SHP77 (cell line): ENCODE measurements around the gene MUTYH.
A peak's percentile ranks its signal among the peaks of the same experiment; 100 is the strongest.
"Not testable (repeated sequence)": the region's sequence is repeated elsewhere in the genome, so short reads cannot be mapped to it uniquely, and the experiment has no call there.

Source experiments
- DNase-seq, 2 experiments: peaks; one replicate each; lab custom pipeline; 2025; lab: John Stamatoyannopoulos, UW

The MUTYH gene

DNA sequence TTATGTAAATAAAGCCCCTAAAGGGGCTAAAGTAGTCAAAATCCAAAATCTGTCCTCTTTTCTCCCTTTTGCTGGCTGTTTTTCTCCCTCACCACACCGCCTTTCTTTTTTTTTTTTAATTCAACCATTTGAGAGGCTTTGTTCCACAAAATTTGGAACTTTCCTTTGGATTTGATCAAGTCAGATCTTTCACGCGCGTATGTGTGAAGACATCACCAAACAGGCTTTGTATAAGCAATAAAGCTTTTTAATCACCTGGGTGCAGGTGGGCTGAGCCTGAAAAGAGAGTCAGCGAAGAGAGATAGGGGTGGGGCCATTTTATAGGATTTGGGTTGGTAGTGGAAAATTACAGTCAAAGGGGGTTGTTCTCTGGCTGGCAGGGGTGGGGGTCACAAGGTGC is 18.8 kb downstream of the MUTYH start:
- no peak for DNase-seq

DNA sequence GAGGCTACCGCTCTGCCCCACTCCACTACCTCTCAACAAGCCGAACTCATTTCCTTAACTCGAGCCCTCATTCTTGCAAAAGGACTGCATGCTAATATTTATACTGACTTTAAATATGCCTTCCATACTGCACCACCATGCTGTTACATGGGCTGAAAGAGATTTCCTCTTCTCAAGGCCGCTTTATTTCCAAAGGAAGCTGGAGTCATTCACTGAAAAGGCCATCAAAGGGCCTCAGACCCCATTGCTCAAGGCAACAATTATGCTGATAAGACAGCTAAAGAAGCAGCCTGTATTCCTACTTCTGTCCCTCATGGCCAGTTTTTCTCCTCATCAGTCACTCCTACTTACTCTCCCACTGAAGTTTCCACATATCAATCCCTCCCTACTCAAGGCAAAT is 20.5 kb downstream of the MUTYH start:
- no peak for DNase-seq

DNA sequence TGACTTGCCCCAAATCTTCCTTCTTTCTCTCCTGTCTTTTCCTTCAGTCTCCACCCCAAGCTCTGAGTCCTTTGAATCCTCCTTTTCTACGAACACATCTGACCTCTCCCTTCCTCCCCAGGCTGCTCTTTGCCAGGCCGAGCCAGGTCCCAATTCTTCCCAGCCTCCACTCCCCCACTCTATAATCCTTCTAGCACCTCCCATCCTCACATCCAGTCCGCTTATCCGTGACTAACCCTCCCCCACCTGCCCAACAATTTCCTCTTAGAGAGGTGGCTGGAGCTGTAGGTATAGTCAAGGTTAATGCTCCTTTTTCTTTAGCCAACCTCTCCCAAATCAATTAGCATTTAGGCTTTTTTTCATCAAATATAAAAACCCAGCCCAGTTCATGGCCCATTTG is 23.1 kb downstream of the MUTYH start:
- no peak for DNase-seq

DNA sequence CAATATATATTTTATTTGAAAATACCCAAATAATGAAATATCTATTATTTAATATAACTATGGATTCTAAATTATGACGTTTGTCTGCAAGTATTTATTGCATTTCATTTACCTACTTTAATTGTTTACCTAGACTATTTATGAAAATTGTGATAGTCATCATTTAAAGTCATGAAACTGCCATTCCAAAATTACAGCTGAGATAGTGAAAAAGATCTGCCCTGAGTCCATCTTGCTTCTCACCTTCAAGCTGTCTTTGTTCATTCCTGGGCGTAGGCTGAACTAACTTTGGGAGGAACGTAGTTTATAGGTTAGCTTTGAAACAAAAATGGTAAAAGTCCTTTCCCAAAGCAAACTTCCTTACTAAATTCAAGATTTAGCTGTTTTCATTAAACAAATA is 26.0 kb downstream of the MUTYH start:
- DNase-seq = no peak

DNA sequence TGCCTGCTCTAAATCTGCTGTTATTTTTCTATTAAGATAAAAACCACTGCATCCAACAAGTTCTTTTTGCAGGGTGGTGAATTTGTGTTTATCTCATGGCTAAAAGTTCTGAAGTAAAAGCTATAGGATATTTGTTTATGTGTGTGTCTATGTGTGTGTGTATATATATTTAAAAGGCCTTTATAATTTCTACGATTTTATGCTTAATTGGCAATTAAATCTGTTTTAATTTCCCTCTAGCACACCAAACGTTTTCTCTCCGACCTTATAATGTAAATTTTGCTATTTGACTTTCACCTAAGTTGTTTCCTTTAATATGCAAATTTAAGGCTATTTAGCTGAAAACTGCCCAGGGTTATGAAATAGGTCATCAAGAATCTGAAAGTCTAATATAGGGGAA is 33.3 kb downstream of the MUTYH start:
- no peak for DNase-seq

DNA sequence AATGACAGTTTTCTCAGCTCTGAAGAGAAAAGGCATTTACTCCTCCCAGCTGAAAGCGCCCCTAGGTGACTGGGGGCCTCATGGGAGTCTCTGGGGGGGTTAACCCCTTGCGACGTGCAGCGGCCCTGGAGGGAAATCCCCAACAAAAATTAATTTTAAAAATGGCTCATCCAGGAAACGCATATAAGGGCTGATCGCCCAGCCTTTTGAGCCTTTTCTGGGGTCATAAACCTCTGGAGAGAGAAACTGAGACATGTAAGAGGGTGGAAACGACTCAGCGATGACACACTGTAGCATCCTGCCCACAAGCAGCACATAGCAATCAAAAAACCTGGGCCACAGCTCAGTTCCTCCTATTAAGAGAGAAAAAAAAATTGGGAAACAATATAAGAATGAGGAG is 33.9 kb downstream of the MUTYH start:
- DNase-seq = no peak

DNA sequence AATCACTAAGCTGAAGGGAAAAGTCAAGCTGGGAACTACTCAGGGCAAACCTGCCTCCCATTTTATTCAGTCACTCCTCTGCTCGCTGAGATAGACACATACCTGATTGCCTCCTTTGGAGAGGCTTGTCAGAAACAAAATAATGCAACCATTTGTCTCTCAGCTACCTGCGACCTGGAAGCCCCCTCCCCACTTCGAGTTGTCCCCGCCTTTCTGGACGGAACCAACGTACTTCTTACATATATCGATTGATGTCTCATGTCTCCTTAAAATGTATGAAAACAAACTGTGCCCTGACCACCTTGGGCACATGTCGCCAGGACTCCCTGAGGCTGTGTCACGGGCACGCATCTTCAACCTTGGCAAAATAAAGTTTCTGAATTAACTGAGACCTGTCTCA is 35.0 kb downstream of the MUTYH start:
- no peak for DNase-seq

DNA sequence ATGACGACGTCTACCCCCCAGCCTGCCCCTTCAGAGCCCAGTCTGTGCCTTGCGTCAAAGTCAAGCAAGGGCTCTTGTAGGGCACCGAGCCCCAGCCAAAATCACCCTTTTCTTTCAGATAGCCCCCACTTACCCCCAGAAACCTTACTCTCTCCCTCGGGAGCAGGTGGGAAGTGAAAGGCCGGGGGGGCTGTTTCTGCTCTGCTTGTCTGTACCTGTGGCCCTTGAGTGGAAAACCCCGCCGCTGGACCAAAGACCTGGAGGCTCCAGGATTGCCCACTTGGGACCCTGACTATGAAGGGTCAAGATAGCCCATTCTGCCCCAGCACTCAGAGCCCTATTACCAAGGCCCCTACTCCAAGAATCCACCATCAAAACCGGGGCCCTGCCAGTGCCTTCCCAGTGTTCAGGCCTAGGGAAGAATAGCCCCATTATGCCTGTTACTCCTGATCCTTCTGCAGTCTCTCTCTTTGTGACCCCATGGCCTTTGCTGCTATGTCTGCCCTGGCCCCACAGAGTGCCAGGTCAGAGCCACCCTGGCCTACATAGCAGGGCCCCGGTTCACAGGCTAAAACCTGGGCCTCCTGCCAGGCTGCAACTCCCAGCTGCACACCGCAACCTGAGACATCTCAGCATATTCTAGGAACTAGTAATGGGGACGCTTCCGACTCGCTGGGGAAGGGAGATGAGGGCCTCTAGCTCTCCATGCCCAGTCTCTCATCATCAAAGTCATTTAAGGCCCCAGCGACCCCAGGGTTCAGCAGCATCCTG is 35.7 kb downstream of the MUTYH start:
- DNase-seq = peak in 1 of 2 experiments; percentile 28

DNA sequence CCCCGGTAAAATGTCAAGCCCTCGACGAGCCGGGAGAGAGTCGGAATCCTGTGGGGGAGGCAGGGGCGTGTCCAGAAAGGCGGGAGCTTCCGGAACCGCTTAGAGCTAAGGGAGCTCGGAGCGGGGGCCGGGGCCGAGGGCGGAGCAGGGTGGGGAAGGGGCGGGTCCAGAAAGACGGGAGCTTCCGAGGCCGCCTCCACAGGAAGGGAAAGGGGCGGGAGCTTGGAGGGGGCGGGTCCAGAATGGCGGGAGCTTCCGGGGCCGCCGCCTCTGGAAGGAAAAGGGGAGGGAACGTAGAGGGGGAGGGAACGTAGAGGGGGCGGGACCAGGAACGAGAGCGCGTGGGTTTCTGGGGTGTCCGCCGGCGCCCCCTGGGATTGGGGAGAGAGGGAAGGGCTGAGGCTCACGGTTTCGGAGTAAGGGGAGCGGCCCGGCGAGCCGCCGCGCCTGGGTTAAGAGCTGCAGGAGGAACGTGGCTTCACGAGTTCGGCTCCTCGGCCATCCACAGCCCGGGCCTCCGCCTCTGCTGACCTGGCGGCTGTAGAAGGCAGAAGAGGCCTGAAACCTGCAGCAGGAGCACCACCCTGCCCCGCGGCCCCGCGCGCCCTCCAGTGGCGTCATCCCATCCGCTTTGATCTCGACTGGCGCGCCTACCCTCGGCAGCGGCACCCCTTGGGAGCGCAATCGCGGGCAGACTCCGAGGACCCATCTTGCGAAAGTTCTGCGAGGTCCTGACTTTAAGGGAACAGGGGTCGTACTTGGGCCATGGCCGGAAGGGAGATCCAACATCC is 36.5 kb downstream of the MUTYH start:
- peak; percentile 93 to 94 for DNase-seq

DNA sequence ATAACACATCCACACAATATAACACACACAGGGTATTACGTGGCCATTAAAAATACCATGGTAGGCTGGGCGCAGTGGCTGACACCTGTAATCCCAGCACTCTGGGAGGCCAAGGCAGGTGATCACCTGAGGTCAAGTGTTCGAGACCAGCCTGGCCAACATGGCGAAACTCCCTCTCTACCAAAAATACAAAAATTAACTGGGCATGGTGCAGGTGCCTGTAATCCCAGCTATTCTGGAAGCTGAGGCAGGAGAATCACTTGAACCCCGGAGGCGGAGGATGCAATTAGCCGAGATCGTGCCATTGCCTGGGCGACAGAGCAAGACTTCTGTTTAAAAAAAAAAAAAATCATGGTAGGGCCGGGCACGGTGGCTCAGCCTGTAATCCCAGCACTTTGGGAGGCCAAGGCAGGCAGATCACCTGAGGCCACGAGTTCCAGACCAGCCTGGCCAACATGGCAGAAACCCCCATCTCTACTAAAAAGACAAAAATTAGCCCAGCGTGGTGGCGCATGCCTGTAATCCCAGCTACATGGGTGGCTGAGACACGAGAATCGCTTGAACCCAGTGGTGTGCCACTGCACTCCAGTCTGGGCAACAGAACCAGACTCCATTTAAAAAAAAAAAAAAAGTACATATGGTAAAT is 37.6 kb downstream of the MUTYH start:
- DNase-seq = no peak

DNA sequence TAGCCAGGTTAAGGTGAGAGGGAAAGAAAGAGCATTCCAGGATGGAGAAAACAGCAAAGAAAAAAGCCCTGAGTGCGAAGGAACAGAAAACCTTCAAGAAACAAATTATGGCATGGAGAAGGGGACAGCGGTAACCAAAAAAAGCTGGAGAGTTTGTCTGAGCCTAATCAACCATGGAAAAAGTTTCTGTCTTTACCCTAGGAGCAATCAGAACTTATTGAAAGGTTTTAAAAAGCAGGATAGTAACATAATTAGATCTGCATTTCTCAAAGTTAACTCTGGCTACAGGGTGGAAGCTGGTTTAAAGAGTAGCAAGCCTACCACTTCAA is 39.6 kb downstream of the MUTYH start:
- DNase-seq = no peak

DNA sequence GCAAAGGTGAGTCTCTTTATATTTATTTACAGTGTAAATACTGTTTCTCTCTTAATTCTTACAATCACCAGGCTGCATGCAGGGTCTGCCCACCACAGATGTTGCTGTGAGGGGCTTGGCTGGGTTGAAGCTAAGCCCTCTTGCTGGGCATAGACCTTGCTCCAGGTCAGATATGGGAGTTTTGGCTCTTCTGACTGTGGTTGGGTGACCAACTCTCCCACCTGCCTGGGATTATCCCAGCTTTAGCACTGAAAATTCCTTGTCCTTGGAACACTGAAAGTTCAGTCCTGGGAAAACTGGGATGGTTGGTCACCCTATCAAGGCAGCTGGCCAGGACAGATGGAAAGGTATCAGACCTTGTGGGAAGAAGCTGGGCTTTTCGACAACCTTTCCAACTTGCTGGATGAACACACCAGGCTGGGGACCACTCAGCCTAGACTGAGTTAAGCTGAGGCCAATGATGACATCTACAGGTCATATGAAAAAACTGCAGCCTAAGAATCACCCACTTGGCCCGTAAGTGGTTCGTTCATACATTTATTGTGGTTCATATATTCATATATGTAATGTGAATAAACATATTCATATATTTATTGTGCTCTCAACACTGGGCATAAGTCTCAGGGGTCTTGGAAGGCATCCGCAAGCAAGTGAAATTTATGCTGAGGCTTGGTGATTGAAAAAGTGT is 40.1 kb downstream of the MUTYH start:
- peak; percentile 59 to 80 for DNase-seq

DNA sequence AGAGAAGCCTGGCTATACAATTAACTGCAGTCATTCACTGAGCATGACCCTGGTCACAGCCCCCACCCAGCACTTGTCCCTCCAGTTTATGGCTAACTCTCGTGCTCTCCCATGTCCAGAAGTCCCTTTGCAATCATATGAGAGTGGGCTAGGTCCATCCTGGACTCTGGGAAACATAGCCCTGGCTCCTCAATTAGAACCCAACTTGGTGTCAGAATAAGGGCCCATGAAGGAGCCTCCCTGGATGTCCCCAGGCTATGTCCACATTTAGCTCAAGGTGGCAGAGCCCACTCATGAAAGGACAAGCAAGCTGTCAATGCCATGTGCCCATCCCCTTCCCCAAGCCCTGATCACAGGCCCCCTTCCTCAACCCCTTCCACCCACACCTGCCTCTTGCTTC is 40.9 kb downstream of the MUTYH start:
- no peak for DNase-seq

DNA sequence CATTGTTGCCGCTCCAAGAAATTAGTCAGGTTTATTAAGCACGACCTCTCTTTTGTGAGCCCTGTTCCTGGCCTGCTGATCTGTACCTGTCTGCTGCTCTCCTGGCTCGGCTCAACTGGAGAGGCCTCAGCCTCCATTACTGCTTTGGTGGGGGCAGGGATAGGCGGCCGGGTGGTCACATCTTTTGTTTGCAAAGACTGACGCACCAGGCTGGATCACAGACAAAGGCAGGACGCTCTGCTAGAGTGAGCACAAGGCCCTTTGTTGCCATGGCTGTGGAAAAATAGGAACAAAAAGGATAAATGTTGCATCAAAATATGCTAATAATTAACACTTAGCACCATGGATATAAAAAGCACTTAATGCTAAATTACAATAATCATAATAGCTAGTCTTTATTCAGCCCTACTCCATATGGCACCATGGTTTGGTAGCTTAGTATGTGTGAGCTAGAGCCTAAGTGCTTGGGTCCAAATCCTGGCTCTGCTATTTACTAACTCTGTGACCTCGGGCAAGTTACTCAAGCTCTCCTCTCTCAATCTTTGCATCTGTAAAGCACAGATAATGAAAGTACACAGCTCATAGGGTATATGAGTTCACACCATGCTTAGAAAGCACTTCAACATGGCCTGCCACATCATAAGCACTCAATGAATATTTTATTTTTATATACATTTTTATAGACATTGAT is 42.4 kb downstream of the MUTYH start:
- DNase-seq = no peak

DNA sequence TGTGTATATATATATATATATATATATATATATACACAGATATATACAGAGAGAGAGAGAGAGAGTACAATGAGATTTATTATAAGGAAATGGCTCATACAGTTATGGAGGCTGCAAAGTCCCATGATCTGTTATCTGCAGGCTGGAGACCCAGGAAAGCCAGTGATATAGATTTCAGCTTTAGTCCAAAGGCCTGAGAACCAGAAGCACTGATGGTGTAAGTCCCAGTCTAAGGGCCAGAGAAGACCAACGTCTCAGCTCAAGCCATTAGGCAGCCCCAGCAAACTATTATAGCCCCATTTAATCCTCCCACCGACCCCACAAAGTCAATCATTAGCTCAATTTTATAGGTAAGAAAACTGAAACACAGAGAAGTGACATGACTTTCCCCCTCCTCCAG is 48.5 kb downstream of the MUTYH start:
- no peak for DNase-seq

DNA sequence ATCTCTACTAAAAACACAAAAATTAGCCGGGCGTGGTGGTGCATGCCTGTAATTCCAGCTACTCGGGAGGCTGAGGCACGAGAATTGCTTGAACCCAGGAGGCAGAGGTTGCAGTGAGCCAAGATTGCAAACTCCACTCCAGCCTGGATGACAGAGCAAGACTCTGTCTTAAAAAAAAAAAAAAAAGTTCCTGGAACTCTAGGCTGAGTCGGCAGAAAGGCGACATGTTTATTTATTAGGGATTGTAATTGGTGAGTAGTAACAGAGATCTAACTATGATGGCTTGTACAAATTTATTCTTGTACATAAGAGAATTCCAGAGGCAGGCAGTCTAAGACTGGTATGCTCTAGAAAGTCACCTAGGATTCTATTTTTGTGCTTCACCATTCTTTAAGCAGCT is 49.2 kb downstream of the MUTYH start:
- not testable (repeated sequence) for DNase-seq

DNA sequence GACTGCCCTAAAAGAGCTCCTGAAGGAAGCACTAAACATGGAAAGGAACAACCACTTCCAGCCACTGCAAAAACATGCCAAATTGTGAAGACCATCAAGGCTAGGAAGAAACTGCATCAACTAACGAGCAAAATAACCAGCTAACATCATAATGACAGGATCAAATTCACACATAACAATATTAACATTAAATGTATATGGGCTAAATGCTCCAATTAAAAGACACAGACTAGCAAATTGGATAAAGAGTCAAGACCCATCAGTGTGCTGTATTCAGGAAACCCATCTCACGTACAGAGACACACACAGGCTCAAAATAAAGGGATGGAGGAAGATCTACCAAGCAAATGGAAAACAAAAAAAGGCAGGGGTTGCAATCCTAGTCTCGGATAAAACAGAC is 53.7 kb downstream of the MUTYH start:
- not testable (repeated sequence) for DNase-seq

DNA sequence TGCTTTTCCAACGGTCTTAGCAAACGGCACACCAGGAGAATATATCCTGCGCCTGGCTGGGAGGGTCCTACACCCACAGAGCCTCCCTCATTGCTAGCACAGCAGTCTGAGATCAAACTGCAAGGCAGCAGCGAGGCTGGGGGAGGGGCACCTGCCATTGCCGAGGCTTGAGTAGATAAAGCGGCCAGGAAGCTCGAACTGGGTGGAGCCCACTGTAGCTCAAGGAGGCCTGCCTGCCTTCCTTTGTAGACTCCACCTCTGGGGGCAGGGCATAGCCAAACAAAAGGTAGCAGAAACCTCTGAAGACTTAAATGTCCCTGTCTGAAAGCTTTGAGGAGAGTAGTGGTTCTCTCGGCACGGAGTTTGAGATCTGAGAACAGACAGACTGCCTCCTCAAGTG is 55.4 kb downstream of the MUTYH start:
- DNase-seq = not testable (repeated sequence)

DNA sequence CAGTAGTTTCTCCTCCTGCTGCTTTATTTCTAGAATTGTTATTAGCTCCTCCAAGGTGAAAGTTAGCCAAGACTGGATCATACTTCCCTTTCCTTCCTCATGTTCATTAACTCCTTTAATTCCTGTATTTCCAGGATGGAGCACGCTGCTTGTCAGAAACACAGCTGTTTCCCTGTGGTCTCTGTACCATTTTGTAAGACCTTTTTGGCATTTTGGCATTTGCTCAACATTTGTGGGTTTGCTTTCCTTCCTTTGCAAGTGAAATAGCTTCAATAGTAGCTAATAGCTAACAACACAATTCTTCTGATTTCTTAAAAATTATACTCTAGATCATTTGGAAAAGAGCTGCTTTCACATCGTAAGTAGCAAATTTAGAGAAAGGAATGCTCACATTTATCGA is 57.9 kb downstream of the MUTYH start:
- no peak for DNase-seq
